HG02938 (cell line): ENCODE results near the gene C16orf54.
"Not testable (repeated sequence)": the region's sequence is repeated elsewhere in the genome, so short reads cannot be mapped to it uniquely, and the experiment has no call there.

Experiments
- ATAC-seq: cut with Tn5 transposase; IDR thresholded peaks from one replicate; pipeline ENCODE4 v1.9.1; 2021; ENCODE audit warnings: mild to moderate bottlenecking, moderate library complexity; ENCODE audit not compliant: unreplicated experiment

C16orf54 gene

GRCh38 chr16:29710227-29711219, 35.3 kb downstream of the C16orf54 start:
- no peak for ATAC-seq

GRCh38 chr16:29709657-29710056, 36.1 kb downstream of the C16orf54 start:
- not testable (repeated sequence) for ATAC-seq

GRCh38 chr16:29708917-29709600, 36.7 kb downstream of the C16orf54 start:
- ATAC-seq = no peak

- ATAC-seq = not testable (repeated sequence)
These were observed 38.6 kb downstream of the C16orf54 start for GRCh38 chr16:29707160-29707559.

- no peak for ATAC-seq
These were observed 40.8 kb downstream of the C16orf54 start for GRCh38 chr16:29705030-29705429.

- peak; percentile 10 for ATAC-seq
These were observed 43.5 kb downstream of the C16orf54 start for GRCh38 chr16:29702269-29702668.

- no peak for ATAC-seq
These were observed 44.6 kb downstream of the C16orf54 start for GRCh38 chr16:29701214-29701555.

GRCh38 chr16:29700253-29700987, 45.4 kb downstream of the C16orf54 start:
- ATAC-seq = no peak

- no peak for ATAC-seq
These were observed 46.2 kb downstream of the C16orf54 start for GRCh38 chr16:29699324-29700219.

- ATAC-seq = no peak
These were observed 47.1 kb downstream of the C16orf54 start for GRCh38 chr16:29698484-29699323.

- ATAC-seq = no peak
These were observed 47.7 kb downstream of the C16orf54 start for GRCh38 chr16:29698042-29698441.

- no peak for ATAC-seq
These were observed 48.4 kb downstream of the C16orf54 start for GRCh38 chr16:29697391-29697790.

GRCh38 chr16:29696881-29697331, 48.9 kb downstream of the C16orf54 start:
- ATAC-seq = no peak

GRCh38 chr16:29695675-29696074, 50.1 kb downstream of the C16orf54 start:
- not testable (repeated sequence) for ATAC-seq

GRCh38 chr16:29694384-29695195, 51.2 kb downstream of the C16orf54 start:
- ATAC-seq = no peak

- ATAC-seq = not testable (repeated sequence)
These were observed 53.2 kb downstream of the C16orf54 start for GRCh38 chr16:29692606-29693005.
